ENCODE measurements around the gene CC2D2A.

- TF ChIP-seq ETV6 (CRISPR knock-in tag; IDR thresholded peaks at IDR 0.05) (no peak), CTCF (IDR thresholded peaks at IDR 0.05) (no peak), ARID4B (CRISPR knock-in tag; IDR thresholded peaks at IDR 0.05; ENCODE audit: borderline replicate concordance) (no peak), USF2 (CRISPR knock-in tag; IDR thresholded peaks at IDR 0.05) (no peak), KAT7 (CRISPR knock-in tag; IDR thresholded peaks at IDR 0.05; ENCODE audit: borderline replicate concordance) (no peak), ELF4 (CRISPR knock-in tag; IDR thresholded peaks at IDR 0.05; ENCODE audit: low read depth) (no peak), TCF7 (CRISPR knock-in tag; IDR thresholded peaks at IDR 0.05; ENCODE audit: low read depth) (no peak), HMGXB4 (CRISPR knock-in tag; IDR thresholded peaks at IDR 0.05) (no peak), ATF1 (CRISPR knock-in tag; IDR thresholded peaks at IDR 0.05) (no peak), NFE2L1 (CRISPR knock-in tag; IDR thresholded peaks at IDR 0.05) (no peak), ZBTB43 (CRISPR knock-in tag; IDR thresholded peaks at IDR 0.05) (no peak), ATF6 (CRISPR knock-in tag; IDR thresholded peaks at IDR 0.05) (no peak), JUN (CRISPR knock-in tag; IDR thresholded peaks at IDR 0.05) (no peak), CREB1 (CRISPR knock-in tag; IDR thresholded peaks at IDR 0.05) (no peak)
Measured at GRCh38 chr4:15444276-15444675, 25.4 kb upstream of the CC2D2A start.

Data from WTC11 (cell line).